Subcutaneous adipose tissue (tissue), 4 donors: ENCODE results near the gene ARPC4. TPM values are rescaled to one million over a fixed set of nuclear protein-coding genes. Genes with fewer than 3 reads are reported as not detected.

Experiments
- total RNA-seq, 4 donors: library from RNA; depleted of rRNA; stranded (reverse); fragments of >200 nt; gene quantifications; one replicate each; pipeline ENCODE4 v1.1.0, GENCODE V29; 2016
- TF ChIP-seq, protein P1 (sequence below): fragments of 450-650 bp; IDR thresholded peaks from one replicate; pipeline ENCODE4 v1.5.1; 2016; ENCODE audit warnings: low read depth, mild to moderate bottlenecking, control low read depth, antibody characterized with exemption, moderate library complexity

ARPC4 gene
- total RNA-seq, 4 donors from 2014 or later: 85.4 to 174 (median 158) TPM

DNA sequence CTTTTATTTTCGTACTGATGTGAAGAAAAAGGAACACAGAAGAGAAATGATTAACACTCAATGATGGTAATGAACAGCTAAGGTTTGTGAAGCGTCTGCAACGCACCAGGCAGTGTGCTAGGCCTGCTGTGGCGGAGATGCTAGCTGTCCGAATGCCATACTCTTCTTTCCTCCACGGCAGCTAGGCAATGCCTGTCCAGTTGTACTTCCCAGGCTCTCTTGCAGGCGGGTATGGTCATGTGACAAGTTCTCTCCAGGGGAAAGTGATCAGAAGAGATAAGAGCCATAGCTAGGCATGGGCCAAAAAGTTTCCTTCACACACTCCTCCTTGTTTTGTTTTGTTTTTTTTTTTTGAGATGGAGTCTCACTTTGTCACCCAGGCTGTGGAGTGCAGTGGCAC is 7.3 kb upstream of the ARPC4 start:
- TF ChIP-seq, protein P1, sequence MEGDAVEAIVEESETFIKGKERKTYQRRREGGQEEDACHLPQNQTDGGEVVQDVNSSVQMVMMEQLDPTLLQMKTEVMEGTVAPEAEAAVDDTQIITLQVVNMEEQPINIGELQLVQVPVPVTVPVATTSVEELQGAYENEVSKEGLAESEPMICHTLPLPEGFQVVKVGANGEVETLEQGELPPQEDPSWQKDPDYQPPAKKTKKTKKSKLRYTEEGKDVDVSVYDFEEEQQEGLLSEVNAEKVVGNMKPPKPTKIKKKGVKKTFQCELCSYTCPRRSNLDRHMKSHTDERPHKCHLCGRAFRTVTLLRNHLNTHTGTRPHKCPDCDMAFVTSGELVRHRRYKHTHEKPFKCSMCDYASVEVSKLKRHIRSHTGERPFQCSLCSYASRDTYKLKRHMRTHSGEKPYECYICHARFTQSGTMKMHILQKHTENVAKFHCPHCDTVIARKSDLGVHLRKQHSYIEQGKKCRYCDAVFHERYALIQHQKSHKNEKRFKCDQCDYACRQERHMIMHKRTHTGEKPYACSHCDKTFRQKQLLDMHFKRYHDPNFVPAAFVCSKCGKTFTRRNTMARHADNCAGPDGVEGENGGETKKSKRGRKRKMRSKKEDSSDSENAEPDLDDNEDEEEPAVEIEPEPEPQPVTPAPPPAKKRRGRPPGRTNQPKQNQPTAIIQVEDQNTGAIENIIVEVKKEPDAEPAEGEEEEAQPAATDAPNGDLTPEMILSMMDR: no peak

DNA sequence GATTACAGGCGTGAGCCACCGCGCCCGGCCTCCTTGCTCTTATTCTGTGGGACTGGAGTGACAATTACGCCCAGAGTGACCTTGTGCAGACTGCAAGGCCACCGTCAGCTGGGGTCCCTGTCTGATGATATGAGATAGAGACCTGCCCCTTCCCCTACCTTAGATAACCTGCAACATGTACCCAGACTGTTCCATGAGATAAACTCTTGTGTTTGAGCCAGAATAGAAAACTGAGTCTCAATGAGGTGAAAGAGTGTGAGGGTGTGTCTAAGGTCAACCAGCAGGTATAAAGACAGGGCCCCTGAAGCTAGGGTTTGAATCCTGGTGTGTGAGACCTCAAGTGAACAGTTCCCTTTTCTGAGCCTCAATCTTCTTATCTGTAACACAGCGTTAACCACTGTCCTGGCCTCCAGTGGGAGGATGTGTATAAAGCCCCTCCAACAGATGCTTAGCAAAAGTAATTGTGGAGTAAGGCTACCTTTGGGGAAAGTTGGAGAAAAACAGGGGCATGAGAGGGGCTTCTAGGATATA is 6.6 kb upstream of the ARPC4 start:
- TF ChIP-seq, protein P1: no peak

GRCh38 chr3:9786825-9787669 is 5.8 kb upstream of the ARPC4 start:
- TF ChIP-seq, protein P1: no peak

- TF ChIP-seq, protein P1: no peak
Observed at GRCh38 chr3:9787714-9788113, 5.2 kb upstream of the ARPC4 start.

DNA sequence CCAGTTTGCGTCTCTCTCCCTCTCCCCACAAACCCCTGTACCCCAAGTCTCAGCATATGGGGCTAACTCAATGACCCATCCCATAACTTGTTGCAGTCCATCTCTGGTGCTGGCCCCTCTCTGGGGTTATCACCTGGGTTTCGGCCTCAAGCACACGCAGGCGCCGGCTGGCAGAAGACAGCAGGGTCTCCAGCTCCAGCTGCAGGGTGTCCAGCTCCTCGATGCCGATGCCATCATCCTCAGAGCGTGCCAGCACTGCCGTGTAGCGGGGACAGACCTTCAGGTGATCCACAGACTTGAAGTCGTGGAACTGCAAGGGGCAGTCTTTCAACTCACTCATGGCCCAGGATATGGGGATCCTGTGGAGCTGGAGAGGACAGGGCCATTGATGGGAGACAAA is 1.8 kb upstream of the ARPC4 start:
- TF ChIP-seq, protein P1: no peak

GRCh38 chr3:9791790-9792404 is 985 bp upstream of the ARPC4 start:
- TF ChIP-seq, protein P1: no peak

DNA sequence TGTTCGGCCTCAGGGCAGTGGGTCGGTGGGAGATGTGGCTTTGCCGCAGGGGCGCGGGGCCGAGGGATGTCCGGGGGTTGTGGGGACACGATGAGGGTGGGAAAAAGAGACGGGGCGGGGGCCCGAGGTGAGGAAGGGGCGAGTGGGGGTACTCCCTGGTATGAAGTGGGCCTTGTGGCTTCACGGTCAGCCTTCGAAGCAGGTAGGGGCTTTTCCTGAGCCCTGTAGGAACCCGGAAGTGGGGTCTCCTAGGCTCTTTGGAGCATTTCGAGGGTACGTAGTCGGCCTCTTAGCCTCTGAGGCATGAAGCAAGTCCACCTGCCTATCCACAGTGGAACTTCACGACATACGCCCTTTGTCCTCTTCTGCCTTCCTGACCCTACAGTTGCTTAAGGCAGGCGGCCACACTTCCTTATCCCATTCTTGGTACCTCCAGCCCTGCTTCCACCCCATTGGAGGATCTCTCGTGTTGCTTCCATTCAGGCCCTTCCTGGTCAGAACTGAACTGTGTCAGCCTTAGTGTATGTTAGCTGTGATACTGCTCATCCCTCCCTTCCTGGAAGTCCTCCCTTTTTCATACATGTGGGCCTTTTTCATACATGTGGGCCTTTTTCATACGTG is 389 bp downstream of the ARPC4 start:
- TF ChIP-seq, protein P1: no peak
